Epithelial cell of proximal tubule (primary cell): ENCODE data around the gene FAM81A. TPM values are rescaled to one million over a fixed set of nuclear protein-coding genes. Genes with fewer than 3 reads are reported as not detected.

Experiments
- DNase-seq: peaks from one replicate; pipeline ENCODE4 v3.0.0-alpha.2; 2011; ENCODE audit warnings: low read depth
- H3K4me3 ChIP-seq: 2 replicates; pipeline ENCODE4 v1.5.1; 2011; ENCODE audit warnings: low read depth, mild to moderate bottlenecking, low read length
- total RNA-seq: library from RNA; depleted of rRNA; stranded (reverse); fragments of >200 nt; gene quantifications from 2 replicates; pipeline ENCODE4 v1.2.3, GENCODE V29; 2015
- TF ChIP-seq, protein P1 (sequence below): conservative IDR thresholded peaks from 2 replicates; pipeline ENCODE4 v1.5.1; 2012; ENCODE audit warnings: low read depth, mild to moderate bottlenecking, low read length

FAM81A gene
- total RNA-seq, 1 donor from 2014 or later, result 5.2 TPM

DNA sequence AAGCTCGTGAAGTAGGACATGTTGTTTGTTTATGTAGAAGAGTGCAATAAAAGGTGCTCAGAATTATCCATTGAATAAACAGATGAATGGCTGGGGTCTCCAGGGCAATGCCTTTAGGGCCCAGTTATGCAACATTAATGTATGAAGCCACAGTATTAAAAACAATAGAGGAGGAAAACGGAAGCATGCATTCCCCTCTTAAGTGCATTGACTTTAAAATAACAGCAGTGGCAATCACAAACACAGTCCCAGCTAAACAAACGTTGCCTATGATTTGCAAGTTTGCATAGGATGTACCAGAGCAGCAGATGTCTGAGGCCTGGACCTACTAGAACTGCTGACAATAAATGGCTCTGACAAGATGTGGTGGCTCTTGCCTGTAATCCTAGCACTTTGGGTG is 113.0 kb downstream of the FAM81A start:
- TF ChIP-seq, protein P1, sequence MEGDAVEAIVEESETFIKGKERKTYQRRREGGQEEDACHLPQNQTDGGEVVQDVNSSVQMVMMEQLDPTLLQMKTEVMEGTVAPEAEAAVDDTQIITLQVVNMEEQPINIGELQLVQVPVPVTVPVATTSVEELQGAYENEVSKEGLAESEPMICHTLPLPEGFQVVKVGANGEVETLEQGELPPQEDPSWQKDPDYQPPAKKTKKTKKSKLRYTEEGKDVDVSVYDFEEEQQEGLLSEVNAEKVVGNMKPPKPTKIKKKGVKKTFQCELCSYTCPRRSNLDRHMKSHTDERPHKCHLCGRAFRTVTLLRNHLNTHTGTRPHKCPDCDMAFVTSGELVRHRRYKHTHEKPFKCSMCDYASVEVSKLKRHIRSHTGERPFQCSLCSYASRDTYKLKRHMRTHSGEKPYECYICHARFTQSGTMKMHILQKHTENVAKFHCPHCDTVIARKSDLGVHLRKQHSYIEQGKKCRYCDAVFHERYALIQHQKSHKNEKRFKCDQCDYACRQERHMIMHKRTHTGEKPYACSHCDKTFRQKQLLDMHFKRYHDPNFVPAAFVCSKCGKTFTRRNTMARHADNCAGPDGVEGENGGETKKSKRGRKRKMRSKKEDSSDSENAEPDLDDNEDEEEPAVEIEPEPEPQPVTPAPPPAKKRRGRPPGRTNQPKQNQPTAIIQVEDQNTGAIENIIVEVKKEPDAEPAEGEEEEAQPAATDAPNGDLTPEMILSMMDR, result no peak
- H3K4me3 ChIP-seq, result no peak overlapping the region
- no peak for DNase-seq

DNA sequence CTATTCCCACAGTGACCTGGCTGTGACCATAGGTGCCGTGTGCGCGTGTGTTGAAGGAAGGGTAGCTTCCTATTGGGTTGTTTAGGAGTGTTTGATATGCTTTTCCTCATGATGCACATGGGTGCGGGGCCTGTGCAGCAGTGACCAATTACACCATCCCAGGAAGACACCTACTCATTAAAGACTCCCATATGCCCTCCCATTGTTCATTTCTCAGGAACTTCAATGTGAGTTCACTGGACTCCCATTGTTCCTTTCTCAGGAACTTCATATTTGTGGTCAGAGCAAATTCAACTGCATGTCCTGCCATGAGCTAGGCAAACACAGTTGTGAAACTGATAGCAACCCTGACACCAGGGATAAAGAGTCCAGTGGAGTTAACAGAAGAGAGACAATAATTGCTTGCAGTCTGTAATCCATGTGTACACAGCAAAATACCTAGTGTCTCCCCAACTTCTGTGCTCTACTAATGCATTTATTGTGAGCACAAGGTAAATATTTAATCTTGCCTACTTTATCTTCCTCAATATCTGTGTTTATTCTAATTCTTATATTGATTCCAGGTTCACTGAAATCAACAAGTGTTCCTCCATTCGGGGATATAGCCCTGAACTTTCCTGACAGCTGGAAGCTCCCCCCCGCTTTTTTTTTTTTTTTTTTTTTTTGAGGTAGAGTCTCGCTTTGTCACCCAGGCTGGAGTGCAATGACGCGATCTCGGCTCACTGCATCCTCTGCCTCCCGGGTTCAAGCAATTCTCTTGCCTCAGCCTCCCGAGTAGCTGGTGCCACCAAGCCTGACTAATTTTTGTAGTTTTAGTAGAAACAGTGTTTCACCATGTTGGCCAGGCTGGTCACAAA is 116.1 kb downstream of the FAM81A start:
- no peak overlapping the region for H3K4me3 ChIP-seq
- TF ChIP-seq, protein P1, result no peak
- peak; percentile 87 for DNase-seq

DNA sequence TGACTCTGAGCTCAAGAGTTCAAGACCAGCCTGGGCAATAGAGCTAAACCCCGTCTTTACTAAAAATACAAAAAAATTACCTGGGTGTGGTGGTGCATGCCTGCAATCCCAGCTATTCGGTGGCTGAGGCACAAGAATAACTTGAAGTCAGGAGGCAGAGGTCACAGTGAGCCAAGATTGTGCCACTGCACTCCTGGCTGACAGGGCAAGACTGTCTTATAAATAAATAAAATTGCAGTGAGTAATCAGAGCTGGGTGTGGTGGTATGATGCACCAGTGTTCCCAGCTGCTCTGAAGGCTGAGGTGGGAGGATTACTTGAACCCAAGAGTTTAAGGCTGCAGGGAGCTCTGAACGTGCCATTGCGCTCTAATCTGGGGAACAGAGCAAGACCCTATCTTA is 117.7 kb downstream of the FAM81A start:
- DNase-seq, result no peak
- TF ChIP-seq, protein P1, result no peak

DNA sequence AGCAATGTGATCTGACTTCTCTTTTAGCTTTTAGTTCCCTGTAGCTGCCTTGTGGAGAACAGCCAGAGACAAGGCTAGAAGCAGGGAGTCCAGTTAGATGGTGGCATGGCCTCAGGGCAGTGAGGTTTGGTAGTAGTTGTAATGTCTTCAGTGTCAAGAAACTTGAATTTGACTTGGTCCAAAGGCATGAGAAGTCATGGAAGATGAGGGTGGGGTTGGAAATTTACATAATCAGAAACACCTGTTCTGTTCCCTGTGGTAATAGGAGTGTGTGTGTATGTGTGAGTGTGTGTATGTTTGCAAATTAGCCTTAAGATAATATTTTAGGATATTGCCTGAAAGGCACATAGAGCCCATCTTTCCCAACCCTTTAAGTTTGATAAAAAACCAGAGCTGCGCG is 118.4 kb downstream of the FAM81A start:
- DNase-seq, result no peak
- TF ChIP-seq, protein P1, result no peak
- H3K4me3 ChIP-seq, result no peak overlapping the region

More for the DNA sequence above, 117.7 kb downstream of the FAM81A start:
- H3K4me3 ChIP-seq, result no peak overlapping the region

DNA sequence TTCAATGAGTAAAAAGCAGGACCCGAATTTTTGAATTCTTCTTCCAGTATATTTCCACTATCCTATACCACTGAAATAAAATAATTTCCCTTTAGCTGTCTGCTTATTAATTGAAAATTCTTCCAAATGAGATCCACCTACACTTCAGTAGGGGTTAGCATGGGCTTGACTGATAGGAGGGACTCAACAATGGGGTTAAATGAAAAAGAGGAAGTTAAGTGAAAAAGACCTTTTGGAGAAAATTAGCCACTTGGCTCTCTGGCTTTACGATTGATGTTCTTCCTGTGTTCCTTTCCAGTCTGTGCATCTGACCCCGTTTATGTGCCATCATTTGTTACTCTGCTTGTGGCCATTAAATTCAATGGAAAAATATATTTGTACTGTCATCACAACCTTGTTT is 119.6 kb downstream of the FAM81A start:
- TF ChIP-seq, protein P1, result no peak
- H3K4me3 ChIP-seq, result no peak overlapping the region

DNA sequence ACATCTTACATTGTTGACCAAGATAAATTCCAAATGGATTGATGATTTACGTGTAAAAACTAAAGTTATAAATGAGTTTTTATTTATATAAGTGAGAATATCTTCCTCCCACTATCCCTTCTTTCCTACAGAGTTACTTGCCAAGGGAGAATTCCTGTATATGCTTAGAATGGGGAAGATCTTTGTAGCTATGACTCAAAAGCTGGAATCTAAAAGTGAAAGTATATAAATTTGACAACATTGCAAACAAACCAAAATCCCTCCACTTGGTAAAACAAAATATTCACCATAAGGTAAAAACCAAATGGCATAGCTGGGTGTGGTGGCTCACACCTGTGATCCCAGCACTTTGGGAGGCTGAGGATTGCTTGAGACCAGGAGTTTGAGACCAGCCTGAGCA is 120.9 kb downstream of the FAM81A start:
- TF ChIP-seq, protein P1, result no peak
- DNase-seq, result no peak
- no peak overlapping the region for H3K4me3 ChIP-seq

More for the DNA sequence above, 119.6 kb downstream of the FAM81A start:
- no peak for DNase-seq

DNA sequence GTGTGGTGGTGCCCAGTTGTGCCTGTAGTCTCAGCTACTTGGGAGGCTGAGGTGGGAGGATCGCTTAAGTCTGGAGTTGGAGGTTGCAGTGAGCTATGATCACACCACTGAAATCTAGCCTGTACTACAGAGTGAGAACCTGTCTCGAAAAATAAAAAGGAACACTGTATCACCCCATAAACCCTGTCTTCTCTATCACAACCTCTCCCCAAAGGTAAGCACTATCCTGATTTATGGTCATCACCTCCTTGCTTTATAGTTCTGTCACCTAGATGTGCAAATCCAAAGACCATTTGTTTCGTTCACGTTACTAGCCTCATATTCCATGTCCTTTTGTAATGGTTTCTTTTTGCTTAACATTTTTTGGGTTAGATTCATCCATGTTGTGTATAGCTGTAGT is 123.6 kb downstream of the FAM81A start:
- TF ChIP-seq, protein P1, result no peak
- DNase-seq, result no peak
- no peak overlapping the region for H3K4me3 ChIP-seq
